ENCODE data around the gene CNTN6.

DNA sequence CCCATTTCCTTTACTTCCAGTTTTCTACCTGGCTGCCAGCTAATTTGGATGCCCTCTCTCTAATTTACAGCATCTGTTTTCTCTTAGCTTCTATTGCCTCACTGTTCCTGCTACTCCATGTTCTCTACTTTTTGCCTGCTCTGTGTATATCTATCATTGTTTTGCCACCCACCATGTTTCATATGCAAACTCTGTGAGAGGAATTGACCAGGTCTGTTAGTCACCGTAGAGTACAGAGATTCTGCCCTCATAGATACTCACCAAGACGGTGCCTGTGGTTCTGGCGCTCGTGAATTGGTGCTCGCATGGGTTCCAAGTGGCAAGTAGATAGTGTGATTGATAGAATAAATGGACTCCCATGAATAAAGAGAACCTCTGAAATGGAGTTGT lies 288.8 kb downstream of the CNTN6 start:
- TF ChIP-seq, protein P1, sequence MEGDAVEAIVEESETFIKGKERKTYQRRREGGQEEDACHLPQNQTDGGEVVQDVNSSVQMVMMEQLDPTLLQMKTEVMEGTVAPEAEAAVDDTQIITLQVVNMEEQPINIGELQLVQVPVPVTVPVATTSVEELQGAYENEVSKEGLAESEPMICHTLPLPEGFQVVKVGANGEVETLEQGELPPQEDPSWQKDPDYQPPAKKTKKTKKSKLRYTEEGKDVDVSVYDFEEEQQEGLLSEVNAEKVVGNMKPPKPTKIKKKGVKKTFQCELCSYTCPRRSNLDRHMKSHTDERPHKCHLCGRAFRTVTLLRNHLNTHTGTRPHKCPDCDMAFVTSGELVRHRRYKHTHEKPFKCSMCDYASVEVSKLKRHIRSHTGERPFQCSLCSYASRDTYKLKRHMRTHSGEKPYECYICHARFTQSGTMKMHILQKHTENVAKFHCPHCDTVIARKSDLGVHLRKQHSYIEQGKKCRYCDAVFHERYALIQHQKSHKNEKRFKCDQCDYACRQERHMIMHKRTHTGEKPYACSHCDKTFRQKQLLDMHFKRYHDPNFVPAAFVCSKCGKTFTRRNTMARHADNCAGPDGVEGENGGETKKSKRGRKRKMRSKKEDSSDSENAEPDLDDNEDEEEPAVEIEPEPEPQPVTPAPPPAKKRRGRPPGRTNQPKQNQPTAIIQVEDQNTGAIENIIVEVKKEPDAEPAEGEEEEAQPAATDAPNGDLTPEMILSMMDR (IDR thresholded peaks at IDR 0.05): no peak
- no peak for TF ChIP-seq POLR2A (IDR thresholded peaks at IDR 0.05)
